Activated CD4-positive, alpha-beta T cell treated with anti-CD3 and anti-CD28 coated beads for 36 hours (primary cell): ENCODE measurements around the gene UBL5. TPM values are rescaled to one million over a fixed set of nuclear protein-coding genes. Genes with fewer than 3 reads are reported as not detected.

Experiments used
- ATAC-seq: fragments of 200-7000 bp; cut with Tn5 transposase; one replicate; pipeline ENCODE4 v1.10.0; 2021; ENCODE audit warnings: mild to moderate bottlenecking, moderate library complexity
- CTCF ChIA-PET: fragments of 350-600 bp; sonication (Branson Sonifier 250); formaldehyde crosslinking; loops from one replicate; lab custom pipeline; 2021; ENCODE audit warnings: antibody characterized with exemption; lab: Charles Lee
- POLR2A ChIA-PET: fragments of 350-600 bp; sonication (Branson Sonifier 250); formaldehyde crosslinking; loops from one replicate; lab custom pipeline; 2021; ENCODE audit warnings: antibody characterized with exemption, inconsistent platforms; lab: Charles Lee
- DNase-seq: peaks from one replicate; pipeline ENCODE4 v3.0.0-alpha.2; 2020
- H3K27ac Mint-ChIP-seq: one replicate; pipeline ENCODE4 v1.8.0; 2021; ENCODE audit warnings: mixed read lengths
- H3K27me3 Mint-ChIP-seq: one replicate; pipeline ENCODE4 v1.8.0; 2021; ENCODE audit warnings: mixed read lengths
- H3K36me3 Mint-ChIP-seq: one replicate; pipeline ENCODE4 v1.8.0; 2021; ENCODE audit warnings: low read depth, mixed read lengths
- H3K4me1 Mint-ChIP-seq: one replicate; pipeline ENCODE4 v1.8.0; 2021; ENCODE audit warnings: mixed read lengths
- H3K4me3 Mint-ChIP-seq: one replicate; pipeline ENCODE4 v1.8.0; 2021; ENCODE audit warnings: mild to moderate bottlenecking, moderate library complexity, mixed read lengths
- H3K9me3 Mint-ChIP-seq: one replicate; pipeline ENCODE4 v1.8.0; 2021; ENCODE audit warnings: low read depth, mixed read lengths
- intact Hi-C, 2 experiments: fragments of 100-400 bp; cut with DNase I in 1 of 2; cut with micrococcal nuclease in 1 of 2; formaldehyde crosslinking; loops; one replicate each; pipeline versions ENCODE4 v1.14.2 to v1.15.1; 2022 to 2024; cut with DNase I, micrococcal nuclease
- total RNA-seq, 2 experiments: library from RNA; stranded (reverse); gene quantifications; one replicate each; pipeline ENCODE4 v1.2.3, GENCODE V29; 2021

Gene UBL5
- total RNA-seq, 2 experiments from 2014 or later = 214 to 327 TPM

- Mint-ChIP-seq H3K9me3 (no peaks in the 10 kb centered on the region), H3K27ac (no peak overlapping the region), H3K4me3 (no peak overlapping the region), H3K27me3 (no peaks in the 10 kb centered on the region), H3K36me3 (no peaks in the 10 kb centered on the region), H3K4me1 (peaks cover under 1% of the 10 kb centered on the region)
- ChIA-PET CTCF (no interaction called here), POLR2A (no interaction called here)
- ATAC-seq (no peak), DNase-seq (no peak)
- intact Hi-C loops = no loop called here
Observed at GRCh38 chr19:9871626-9872338, 44.1 kb downstream of the UBL5 start.

- H3K27me3 Mint-ChIP-seq = no peaks in the 10 kb centered on the region
- no peaks in the 10 kb centered on the region for H3K36me3 Mint-ChIP-seq
- intact Hi-C loops = no loop called here
- no peak overlapping the region for H3K4me3 Mint-ChIP-seq
- H3K9me3 Mint-ChIP-seq = no peaks in the 10 kb centered on the region
- H3K4me1 Mint-ChIP-seq = no peaks in the 10 kb centered on the region
- ATAC-seq (no peak), DNase-seq (no peak)
- POLR2A ChIA-PET = no interaction called here
- no peak overlapping the region for H3K27ac Mint-ChIP-seq
- CTCF ChIA-PET = interaction anchor here (0.8 kb wide), 1 partner anchor 35 kb away, joined by 4 read pairs; no protein-coding TSS in a partner anchor
Observed at GRCh38 chr19:9872618-9873242, 45.0 kb downstream of the UBL5 start.

GRCh38 chr19:9875031-9875627 lies 47.4 kb downstream of the UBL5 start:
- POLR2A ChIA-PET = no interaction called here
- no peak overlapping the region for H3K4me3 Mint-ChIP-seq

GRCh38 chr19:9875796-9876195 lies 48.1 kb downstream of the UBL5 start:
- intact Hi-C loops = no loop called here
- ChIA-PET POLR2A (no interaction called here), CTCF (interaction anchor here (0.9 to 1.0 kb wide), 2 partner anchors 9 to 54 kb away, joined by 4 to 5 read pairs; no protein-coding TSS in a partner anchor)
- Mint-ChIP-seq H3K9me3 (no peaks in the 10 kb centered on the region), H3K27me3 (no peaks in the 10 kb centered on the region), H3K36me3 (no peaks in the 10 kb centered on the region), H3K4me3 (no peak overlapping the region), H3K4me1 (peaks cover 2% of the 10 kb centered on the region), H3K27ac (no peak overlapping the region)
- DNase-seq = no peak
- ATAC-seq = no peak

More at GRCh38 chr19:9875031-9875627, 47.4 kb downstream of the UBL5 start:
- intact Hi-C loops = no loop called here
- ATAC-seq (no peak), DNase-seq (no peak)
- no peak overlapping the region for H3K27ac Mint-ChIP-seq
- CTCF ChIA-PET = no interaction called here
- no peaks in the 10 kb centered on the region for H3K36me3 Mint-ChIP-seq
- H3K9me3 Mint-ChIP-seq = no peaks in the 10 kb centered on the region
- H3K4me1 Mint-ChIP-seq = peaks cover 2% of the 10 kb centered on the region
- H3K27me3 Mint-ChIP-seq = no peaks in the 10 kb centered on the region

- DNase-seq (no peak), ATAC-seq (no peak)
- H3K9me3 Mint-ChIP-seq = no peaks in the 10 kb centered on the region
- no peaks in the 10 kb centered on the region for H3K27me3 Mint-ChIP-seq
- peaks cover 2% of the 10 kb centered on the region for H3K4me1 Mint-ChIP-seq
- no peak overlapping the region for H3K27ac Mint-ChIP-seq
- ChIA-PET POLR2A (no interaction called here), CTCF (no interaction called here)
- intact Hi-C loops = no loop called here
- no peaks in the 10 kb centered on the region for H3K36me3 Mint-ChIP-seq
- no peak overlapping the region for H3K4me3 Mint-ChIP-seq
Observed at GRCh38 chr19:9877780-9878510, 50.2 kb downstream of the UBL5 start.

GRCh38 chr19:9878511-9879196 lies 50.9 kb downstream of the UBL5 start:
- ChIA-PET CTCF (no interaction called here), POLR2A (no interaction called here)
- H3K27ac Mint-ChIP-seq = no peak overlapping the region
- intact Hi-C loops = no loop called here
- DNase-seq (no peak), ATAC-seq (no peak)
- H3K4me3 Mint-ChIP-seq = no peak overlapping the region
- no peaks in the 10 kb centered on the region for H3K36me3 Mint-ChIP-seq
- H3K4me1 Mint-ChIP-seq = peaks cover 2% of the 10 kb centered on the region
- no peaks in the 10 kb centered on the region for H3K27me3 Mint-ChIP-seq
- H3K9me3 Mint-ChIP-seq = no peaks in the 10 kb centered on the region

Other genes starting within 250 kb of the UBL5 start
- 10 to 100 TPM; 71.4 to 75.3 TPM for gene ZNF121, start 243.4 kb upstream of the UBL5 start, total RNA-seq
- 10 to 100 TPM; 19.1 to 22.7 TPM for gene ZNF561, start 206.7 kb upstream of the UBL5 start, total RNA-seq
- gene ZNF562, start 152.8 kb upstream of the UBL5 start, total RNA-seq = 10 to 100 TPM; 29.9 to 39.7 TPM
- gene ZNF846, start 59.2 kb upstream of the UBL5 start, total RNA-seq = 1 to 10 TPM; 5.3 to 6.4 TPM
- 10 to 100 TPM; 19.9 to 22.5 TPM for gene FBXL12, start 8.8 kb upstream of the UBL5 start, total RNA-seq
- gene PIN1, start 7.4 kb downstream of the UBL5 start, total RNA-seq = 10 to 100 TPM; 70.4 to 74.2 TPM
- gene OLFM2, start 108.6 kb downstream of the UBL5 start, total RNA-seq = 1 to 10 TPM; 1.3 to 1.8 TPM
- 1 to 10 TPM in 1 of 2 experiments, under 1 TPM in 1; 0.77 to 1.1 TPM for gene COL5A3, start 182.6 kb downstream of the UBL5 start, total RNA-seq
- gene RDH8, start 185.6 kb downstream of the UBL5 start, total RNA-seq = not detected